PC-9 (cell line): ENCODE data around the gene SIRPD. TPM values are rescaled to one million over a fixed set of nuclear protein-coding genes. Genes with fewer than 3 reads are reported as not detected.
A peak's percentile ranks its signal among the peaks of the same experiment; 100 is the strongest.

Experiments used
- BruUV-seq: library from RNA; stranded (reverse); fragments of 400-500 nt; replicated peaks from 2 replicates; lab custom pipeline; 2021; lab: Mats Ljungman, UMichigan
- CTCF ChIA-PET: fragments of 300-600 bp; sonication (Branson Sonifier 250); formaldehyde crosslinking; loops from one replicate; lab custom pipeline; 2022; ENCODE audit warnings: antibody characterized with exemption; lab: Charles Lee
- POLR2A ChIA-PET: fragments of 300-600 bp; sonication (Branson Sonifier 250); formaldehyde crosslinking; loops from one replicate; lab custom pipeline; 2022; ENCODE audit warnings: antibody characterized with exemption; ENCODE audit not compliant: unreplicated experiment; lab: Charles Lee
- DNase-seq, 2 experiments: peaks; one replicate each; pipeline versions ENCODE4 v3.0.0 to v3.0.0-alpha.2; 2015 to 2022; ENCODE audit warnings: mixed read lengths in 1 of 2
- H2AFZ ChIP-seq: fragments of 200-600 bp; sonication (generic); 2 replicates; pipeline ENCODE4 v1.8.1; 2017; ENCODE audit warnings: antibody characterized with exemption
- H3F3A ChIP-seq: fragments of 200-600 bp; sonication (generic); 2 replicates; pipeline ENCODE4 v1.8.1; 2017; ENCODE audit warnings: antibody characterized with exemption, mild to moderate bottlenecking, low read depth; ENCODE audit not compliant: insufficient read depth
- H3K27ac ChIP-seq: fragments of 200-600 bp; sonication (generic); 2 replicates; pipeline ENCODE4 v1.6.1; 2016; ENCODE audit warnings: mixed run types
- H3K27me3 ChIP-seq: fragments of 200-600 bp; sonication (generic); 2 replicates; pipeline ENCODE4 v1.6.1; 2016; ENCODE audit warnings: low read depth, mixed run types; ENCODE audit not compliant: insufficient read depth
- H3K36me3 ChIP-seq: fragments of 200-600 bp; sonication (generic); 2 replicates; pipeline ENCODE4 v1.6.1; 2016; ENCODE audit warnings: low read depth, mixed run types
- H3K4me1 ChIP-seq: fragments of 200-600 bp; sonication (generic); replicated peaks from 2 replicates; pipeline ENCODE4 v1.6.1; 2016; ENCODE audit warnings: mixed run types; ENCODE audit not compliant: insufficient read depth
- H3K4me2 ChIP-seq: fragments of 200-600 bp; sonication (generic); 2 replicates; pipeline ENCODE4 v1.6.1; 2017; ENCODE audit warnings: mixed run types
- H3K4me3 ChIP-seq: fragments of 200-600 bp; sonication (generic); 2 replicates; pipeline ENCODE4 v1.6.1; 2016; ENCODE audit warnings: mixed run types
- H3K79me2 ChIP-seq: fragments of 200-600 bp; sonication (generic); 2 replicates; pipeline ENCODE4 v1.6.1; 2017; ENCODE audit warnings: low read depth, mixed run types
- H3K9me2 ChIP-seq: fragments of 200-600 bp; sonication (generic); 2 replicates; pipeline ENCODE4 v1.8.1; 2017; ENCODE audit warnings: mild to moderate bottlenecking; ENCODE audit not compliant: insufficient read depth
- H3K9me3 ChIP-seq: fragments of 200-600 bp; sonication (generic); 2 replicates; pipeline ENCODE4 v1.8.1; 2016; ENCODE audit warnings: low read depth; ENCODE audit not compliant: insufficient read depth
- H4K20me1 ChIP-seq: fragments of 200-600 bp; sonication (generic); 2 replicates; pipeline ENCODE4 v1.8.1; 2017; ENCODE audit not compliant: insufficient read depth
- EZH2 ChIP-seq: fragments of 200-600 bp; sonication (generic); IDR thresholded peaks from 2 replicates; pipeline ENCODE4 v1.8.0; 2017; ENCODE audit warnings: antibody characterized with exemption, low read depth
- intact Hi-C: fragments of 100-400 bp; cut with micrococcal nuclease; formaldehyde crosslinking; loops from one replicate; pipeline ENCODE4 v1.10.0; 2022; ENCODE audit not compliant: unreplicated experiment
- total RNA-seq: library from RNA; stranded (reverse); gene quantifications from 2 replicates; pipeline ENCODE4 v1.2.3, GENCODE V29; 2021
- TF ChIP-seq, protein P1 (sequence below): fragments of 200-600 bp; sonication (generic); conservative IDR thresholded peaks from 2 replicates; pipeline ENCODE4 v1.6.1; 2017; ENCODE audit warnings: mixed run types, antibody characterized with exemption, mild to moderate bottlenecking, moderate library complexity

SIRPD gene
- total RNA-seq, 1 experiment from 2014 or later = 0.37 TPM

DNA sequence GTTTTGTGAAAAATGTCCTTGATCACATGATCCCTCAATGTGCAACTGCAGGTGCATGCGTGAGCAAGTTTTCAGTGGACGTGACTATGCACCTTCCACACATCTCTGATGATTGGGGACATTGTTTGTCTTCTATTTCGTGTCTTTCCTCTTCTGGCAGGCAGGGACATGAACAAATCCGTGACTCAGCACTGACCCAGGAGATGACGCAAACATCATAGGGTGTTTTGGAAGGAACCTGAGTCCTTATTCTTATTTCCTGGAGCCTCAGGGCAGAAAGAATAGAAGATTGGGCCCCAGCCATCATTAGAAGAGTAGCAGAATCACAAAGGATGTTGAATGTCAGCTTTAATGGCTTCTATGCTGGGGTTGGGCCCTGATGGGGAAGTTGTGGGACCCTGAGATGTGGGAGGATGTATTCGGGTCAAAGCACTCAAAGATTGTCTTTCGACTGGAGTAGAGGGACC, 11.9 kb upstream of the SIRPD start:
- Histone ChIP-seq H3K4me1 (peaks cover 67% of the 10 kb centered on the region), H3K9me2 (no peaks in the 10 kb centered on the region), H2AFZ (no peak overlapping the region), H3K27ac (peak overlapping the region; percentile 99), H3K4me2 (peak overlapping the region; percentile 56), H3K79me2 (no peaks in the 10 kb centered on the region), H3K9me3 (peaks cover 6% of the 10 kb centered on the region; the same call in 1 of the 2 replicates), H3K36me3 (peaks cover 10% of the 10 kb centered on the region), H3K27me3 (no peaks in the 10 kb centered on the region), H4K20me1 (no peaks in the 10 kb centered on the region), H3K4me3 (no peak overlapping the region), H3F3A (peaks cover 49% of the 10 kb centered on the region)
- TF ChIP-seq EZH2 = no peak
- TF ChIP-seq, protein P1, sequence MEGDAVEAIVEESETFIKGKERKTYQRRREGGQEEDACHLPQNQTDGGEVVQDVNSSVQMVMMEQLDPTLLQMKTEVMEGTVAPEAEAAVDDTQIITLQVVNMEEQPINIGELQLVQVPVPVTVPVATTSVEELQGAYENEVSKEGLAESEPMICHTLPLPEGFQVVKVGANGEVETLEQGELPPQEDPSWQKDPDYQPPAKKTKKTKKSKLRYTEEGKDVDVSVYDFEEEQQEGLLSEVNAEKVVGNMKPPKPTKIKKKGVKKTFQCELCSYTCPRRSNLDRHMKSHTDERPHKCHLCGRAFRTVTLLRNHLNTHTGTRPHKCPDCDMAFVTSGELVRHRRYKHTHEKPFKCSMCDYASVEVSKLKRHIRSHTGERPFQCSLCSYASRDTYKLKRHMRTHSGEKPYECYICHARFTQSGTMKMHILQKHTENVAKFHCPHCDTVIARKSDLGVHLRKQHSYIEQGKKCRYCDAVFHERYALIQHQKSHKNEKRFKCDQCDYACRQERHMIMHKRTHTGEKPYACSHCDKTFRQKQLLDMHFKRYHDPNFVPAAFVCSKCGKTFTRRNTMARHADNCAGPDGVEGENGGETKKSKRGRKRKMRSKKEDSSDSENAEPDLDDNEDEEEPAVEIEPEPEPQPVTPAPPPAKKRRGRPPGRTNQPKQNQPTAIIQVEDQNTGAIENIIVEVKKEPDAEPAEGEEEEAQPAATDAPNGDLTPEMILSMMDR = no peak
- CTCF ChIA-PET = interaction anchor here (0.6 to 1.0 kb wide), 2 partner anchors 61 to 65 kb away, joined by 3 read pairs; no protein-coding TSS in a partner anchor
- no TSS peak for BruUV-seq
- DNase-seq = peak; percentile 81 to 97
- POLR2A ChIA-PET = interaction anchor here (0.7 kb wide), 1 partner anchor 207 kb away, joined by 5 read pairs; no protein-coding TSS in a partner anchor
- intact Hi-C loops = loop anchor here (1.0 kb wide), 3 partner anchors 62 to 188 kb away; no protein-coding TSS in a partner anchor

- Histone ChIP-seq H3K36me3 (peaks cover 23% of the 10 kb centered on the region), H3K9me3 (peaks cover 19% of the 10 kb centered on the region), H3K27me3 (no peaks in the 10 kb centered on the region), H3K4me2 (peak overlapping the region; percentile 56), H3K9me2 (no peaks in the 10 kb centered on the region), H3K79me2 (no peaks in the 10 kb centered on the region), H3K27ac (peak overlapping the region; percentile 99), H3F3A (peaks cover 56% of the 10 kb centered on the region), H2AFZ (no peak overlapping the region; the same call in 1 of the 2 replicates), H3K4me1 (peaks cover 67% of the 10 kb centered on the region), H4K20me1 (no peaks in the 10 kb centered on the region), H3K4me3 (no peak overlapping the region)
- ChIA-PET CTCF (interaction anchor here (1.8 kb wide), 1 partner anchor 64 kb away, joined by 6 read pairs; no protein-coding TSS in a partner anchor), POLR2A (interaction anchor here (1.2 kb wide), 1 partner anchor 63 kb away, joined by 6 read pairs; no protein-coding TSS in a partner anchor)
- DNase-seq = no peak
- no peak for TF ChIP-seq EZH2
- TF ChIP-seq, protein P1 = no peak
- intact Hi-C loops = no loop called here
- TSS peak; percentile 83 for BruUV-seq
These were observed 10.6 kb upstream of the SIRPD start for GRCh38 chr20:1568163-1568490.

DNA sequence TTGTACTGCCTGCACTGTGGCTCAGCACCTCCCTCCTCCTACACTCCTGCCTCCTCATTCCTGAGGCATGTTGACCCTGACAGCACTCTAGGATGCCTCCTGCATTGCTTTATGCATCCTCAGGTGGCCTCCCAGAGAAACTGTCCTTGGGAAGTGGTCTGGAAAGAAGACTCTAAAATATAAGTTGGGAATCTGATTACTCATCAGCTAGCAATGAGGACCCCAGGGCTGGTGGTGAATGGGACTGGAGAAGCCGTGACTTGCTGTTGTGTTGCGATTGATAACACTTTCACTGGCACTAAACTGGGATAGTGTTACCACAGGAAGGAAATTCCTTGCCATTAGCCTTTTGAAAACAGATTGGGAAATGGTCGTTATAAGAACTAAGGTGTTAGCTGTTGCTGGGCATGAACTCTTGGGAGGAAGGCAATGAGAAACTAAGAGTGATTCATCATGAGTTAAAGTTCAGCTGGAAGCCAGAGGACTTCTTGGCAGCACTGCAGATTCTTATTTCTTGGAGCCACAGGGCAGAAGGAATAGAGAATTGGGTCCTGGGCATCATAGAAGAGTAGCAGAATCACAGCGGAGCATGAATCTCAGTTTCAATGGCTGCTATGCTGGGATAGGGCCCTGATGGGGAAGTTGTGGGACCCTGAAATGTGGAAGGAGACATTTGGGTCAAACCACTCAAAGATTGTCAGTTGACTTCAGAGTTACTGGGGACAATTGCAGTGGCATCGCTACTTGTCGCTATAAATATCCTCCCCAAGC, 10.1 kb upstream of the SIRPD start:
- no peaks in the 10 kb centered on the region for H3K27me3 ChIP-seq
- peak; percentile 76 to 97 for DNase-seq
- CTCF ChIA-PET = interaction anchor here (0.5 to 1.8 kb wide), 3 partner anchors 51 to 196 kb away, joined by 3 to 6 read pairs (median 6); no protein-coding TSS in a partner anchor
- no peaks in the 10 kb centered on the region for H4K20me1 ChIP-seq
- POLR2A ChIA-PET = interaction anchor here (0.6 to 1.2 kb wide), 3 partner anchors 64 to 108 kb away, joined by 3 to 6 read pairs (median 4); no protein-coding TSS in a partner anchor
- H3K9me3 ChIP-seq = peaks cover 25% of the 10 kb centered on the region
- H3K36me3 ChIP-seq = peaks cover 29% of the 10 kb centered on the region
- no peak for TF ChIP-seq EZH2
- TF ChIP-seq, protein P1 = no peak
- no peaks in the 10 kb centered on the region for H3K79me2 ChIP-seq
- H3K9me2 ChIP-seq = no peaks in the 10 kb centered on the region
- H2AFZ ChIP-seq = no peak overlapping the region; the same call in 1 of the 2 replicates
- no peak overlapping the region for H3K4me3 ChIP-seq
- peaks cover 67% of the 10 kb centered on the region for H3K4me1 ChIP-seq
- intact Hi-C loops = loop anchor here (1.0 kb wide), 3 partner anchors 62 to 197 kb away; no protein-coding TSS in a partner anchor
- no TSS peak for BruUV-seq
- H3K27ac ChIP-seq = peak overlapping the region; percentile 99
- peaks cover 56% of the 10 kb centered on the region for H3F3A ChIP-seq
- peak overlapping the region; percentile 56 for H3K4me2 ChIP-seq
